ENCODE results near the gene ADPRHL1. TPM values are rescaled to one million over a fixed set of nuclear protein-coding genes. Genes with fewer than 3 reads are reported as not detected.

The ADPRHL1 gene
- total and polyA plus RNA-seq, 2 experiments from 2014 or later, result 1.0 to 1.1 TPM

- peak overlapping the region; percentile 87 for H3K4me2 ChIP-seq
- H3K9me2 ChIP-seq (replicated peaks; ENCODE audit: insufficient read depth), result no peaks in the 10 kb centered on the region
- no peak for TF ChIP-seq EZH2 (IDR thresholded peaks at IDR 0.05; ENCODE audit: borderline replicate concordance)
- peak; percentile 69 for DNase-seq (ENCODE audit: low spot score)
- H3K36me3 ChIP-seq (replicated peaks; ENCODE audit: insufficient read depth, low read depth), result no peaks in the 10 kb centered on the region
- peak overlapping the region; percentile 58 for H2AFZ ChIP-seq
- H3K4me3 ChIP-seq, result peak overlapping the region; percentile 78
- peaks cover 32% of the 10 kb centered on the region for H4K20me1 ChIP-seq (ENCODE audit: insufficient read depth, poor library complexity, severe bottlenecking)
- H3K79me2 ChIP-seq, result peaks cover 81% of the 10 kb centered on the region
- H3K9me3 ChIP-seq (ENCODE audit: low read depth), result no peaks in the 10 kb centered on the region
- peak overlapping the region; percentile 96 for H3K27ac ChIP-seq
- WGBS (ENCODE audit: low lambda C conversion rate, missing lambda C conversion rate), result 2% methylated on average over 20 of the region's 22 CpGs
- no peaks in the 10 kb centered on the region for H3K27me3 ChIP-seq
- peaks cover 50% of the 10 kb centered on the region for H3K4me1 ChIP-seq (ENCODE audit: insufficient read depth)
Measured at GRCh38 chr13:113491418-113491883, 38.2 kb upstream of the ADPRHL1 start.

GRCh38 chr13:113490496-113491417 is 37.5 kb upstream of the ADPRHL1 start, which contains the start of gene DCUN1D2:
TSS of gene DCUN1D2 (minus strand) at chr13:113490711. CDS start at chr13:113490669, 42 bp downstream.
- peak within 1 kb of the TSS; percentile 96 for H3K27ac ChIP-seq
- WGBS (ENCODE audit: low lambda C conversion rate, missing lambda C conversion rate), result under 1% methylated on average over 23 of the region's 115 CpGs
- H3K9me2 ChIP-seq (replicated peaks; ENCODE audit: insufficient read depth), result no peaks in the 10 kb centered on the region
- peak within 1 kb of the TSS; percentile 87 for H3K4me3 ChIP-seq
- peak within 1 kb of the TSS; percentile 70 for H2AFZ ChIP-seq
- TF ChIP-seq EZH2phosphoT487 (IDR thresholded peaks at IDR 0.05; ENCODE audit: low read depth, severe bottlenecking, unreplicated experiment), result no peak
- TF ChIP-seq CTCF (IDR thresholded peaks at IDR 0.05; ENCODE audit: poor library complexity), result no peak
- TF ChIP-seq EZH2 (IDR thresholded peaks at IDR 0.05; ENCODE audit: borderline replicate concordance), result no peak
- peaks cover 25% of the 10 kb centered on the region for H4K20me1 ChIP-seq (ENCODE audit: insufficient read depth, poor library complexity, severe bottlenecking)
- no peaks in the 10 kb centered on the region for H3K9me3 ChIP-seq (ENCODE audit: low read depth)
- H3K4me1 ChIP-seq (ENCODE audit: insufficient read depth), result peaks cover 43% of the 10 kb centered on the region
- peaks cover 81% of the 10 kb centered on the region for H3K79me2 ChIP-seq
- H3K4me2 ChIP-seq, result peak within 1 kb of the TSS; percentile 87
- DNase-seq (ENCODE audit: low spot score), result peak; percentile 98
- H3K36me3 ChIP-seq (replicated peaks; ENCODE audit: insufficient read depth, low read depth), result no peaks in the 10 kb centered on the region
- H3K27me3 ChIP-seq, result no peaks in the 10 kb centered on the region

GRCh38 chr13:113489549-113490495 is 36.5 kb upstream of the ADPRHL1 start:
- DNase-seq (ENCODE audit: low spot score), result peak; percentile 69
- Histone ChIP-seq H3K27ac (peak overlapping the region; percentile 96), H3K4me2 (peak overlapping the region; percentile 86), H4K20me1 (ENCODE audit: insufficient read depth, poor library complexity, severe bottlenecking) (peaks cover 22% of the 10 kb centered on the region), H3K79me2 (peaks cover 81% of the 10 kb centered on the region), H3K36me3 (replicated peaks; ENCODE audit: insufficient read depth, low read depth) (no peaks in the 10 kb centered on the region), H2AFZ (peak overlapping the region; percentile 70), H3K9me2 (replicated peaks; ENCODE audit: insufficient read depth) (no peaks in the 10 kb centered on the region), H3K9me3 (ENCODE audit: low read depth) (no peaks in the 10 kb centered on the region), H3K4me1 (ENCODE audit: insufficient read depth) (peaks cover 34% of the 10 kb centered on the region), H3K27me3 (no peaks in the 10 kb centered on the region), H3K4me3 (peak overlapping the region; percentile 87)
- TF ChIP-seq EZH2 (IDR thresholded peaks at IDR 0.05; ENCODE audit: borderline replicate concordance) (no peak), CTCF (IDR thresholded peaks at IDR 0.05; ENCODE audit: poor library complexity) (no peak), EZH2phosphoT487 (IDR thresholded peaks at IDR 0.05; ENCODE audit: low read depth, severe bottlenecking, unreplicated experiment) (no peak)
- WGBS (ENCODE audit: low lambda C conversion rate, missing lambda C conversion rate), result 1% methylated on average over 27 of the region's 54 CpGs
